ENCODE results near the gene GPATCH2L.

GRCh38 chr14:76125511-76125910 lies 26.2 kb upstream of the GPATCH2L start:
- no peak for TF ChIP-seq POLR2AphosphoS5 (IDR thresholded peaks at IDR 0.05)
- TF ChIP-seq CTCF (IDR thresholded peaks at IDR 0.05), result no peak
- no peak for TF ChIP-seq POLR2A (IDR thresholded peaks at IDR 0.05)
